ENCODE measurements around the gene GTF2F1. TPM values are rescaled to one million over a fixed set of nuclear protein-coding genes. Genes with fewer than 3 reads are reported as not detected.
"Not testable (repeated sequence)": the region's sequence is repeated elsewhere in the genome, so short reads cannot be mapped to it uniquely, and the experiment has no call there.

The GTF2F1 gene
- total RNA-seq, 1 donor from 2014 or later, result 62.9 TPM

DNA sequence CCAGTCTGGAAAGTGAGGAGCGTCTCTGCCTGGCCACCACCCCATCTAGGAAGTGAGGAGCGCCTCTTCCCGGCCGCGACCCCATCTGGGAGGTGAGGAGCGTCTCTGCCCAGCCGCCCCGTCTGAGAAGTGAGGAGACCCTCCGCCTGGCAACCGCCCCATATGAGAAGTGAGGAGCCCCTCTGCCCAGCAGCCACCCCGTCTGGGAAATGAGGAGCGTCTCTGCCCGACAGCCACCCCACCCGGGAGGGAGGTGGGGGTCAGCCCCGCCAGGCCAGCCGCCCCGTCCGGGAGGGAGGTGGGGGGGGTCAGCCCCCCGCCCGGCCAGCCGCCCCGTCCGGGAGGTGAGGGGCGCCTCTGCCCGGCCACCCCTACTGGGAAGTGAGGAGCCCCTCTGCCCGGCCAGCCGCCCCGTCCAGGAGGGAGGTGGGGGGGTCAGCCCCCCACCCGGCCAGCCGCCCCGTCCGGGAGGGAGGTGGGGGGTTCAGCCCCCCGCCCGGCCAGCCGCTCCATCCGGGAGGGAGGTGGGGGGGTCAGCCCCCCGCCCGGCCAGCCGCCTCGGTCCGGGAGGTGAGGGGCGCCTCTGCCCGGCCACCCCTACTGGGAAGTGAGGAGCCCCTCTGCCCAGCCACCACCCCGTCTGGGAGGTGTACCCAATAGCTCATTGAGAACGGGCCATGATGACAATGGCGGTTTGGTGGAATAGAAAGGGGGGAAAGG, 37.5 kb downstream of the GTF2F1 start:
- DNase-seq (ENCODE audit: low spot score); H3K9me3 Mint-ChIP-seq; H3K36me3 Mint-ChIP-seq (ENCODE audit: low read depth); H3K4me1 Mint-ChIP-seq (ENCODE audit: low read depth); H3K4me3 Mint-ChIP-seq; H3K27ac Mint-ChIP-seq; intact Hi-C loops (cut with micrococcal nuclease); H3K27me3 Mint-ChIP-seq (ENCODE audit: insufficient read depth): not testable (repeated sequence)

DNA sequence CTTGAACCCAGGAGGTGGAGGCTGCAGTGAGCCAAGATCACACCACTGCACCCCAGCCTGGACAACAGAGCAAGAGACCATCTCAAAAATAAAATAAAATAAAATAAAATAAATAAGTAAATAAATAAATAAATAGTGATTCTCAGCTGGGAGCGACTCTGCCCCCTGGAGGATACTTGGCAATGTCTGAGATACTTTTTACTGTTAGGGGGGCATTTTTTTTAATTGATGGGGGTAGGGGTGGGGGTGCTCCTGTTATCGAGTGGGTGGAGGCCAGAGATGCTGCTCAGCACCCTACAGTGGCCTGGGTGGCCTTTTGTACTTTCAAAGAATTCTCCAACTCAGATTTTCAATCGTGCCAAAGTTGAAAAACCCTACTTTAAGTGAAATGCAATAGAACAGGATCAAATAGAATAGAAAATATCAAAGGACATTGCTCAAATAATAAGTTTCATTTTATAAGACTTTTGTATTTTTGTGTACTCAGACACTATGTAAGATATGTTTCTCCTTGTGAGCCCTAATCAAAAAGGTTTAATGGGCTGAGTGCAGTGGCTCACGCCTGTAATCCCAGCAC, 38.8 kb downstream of the GTF2F1 start:
- Mint-ChIP-seq H3K4me1 (ENCODE audit: low read depth) (no peaks in the 10 kb centered on the region), H3K36me3 (ENCODE audit: low read depth) (no peaks in the 10 kb centered on the region), H3K27me3 (ENCODE audit: insufficient read depth) (no peaks in the 10 kb centered on the region), H3K9me3 (no peaks in the 10 kb centered on the region), H3K27ac (no peak overlapping the region), H3K4me3 (no peak overlapping the region)
- intact Hi-C loops (cut with micrococcal nuclease), result no loop called here
- DNase-seq (ENCODE audit: low spot score), result no peak

DNA sequence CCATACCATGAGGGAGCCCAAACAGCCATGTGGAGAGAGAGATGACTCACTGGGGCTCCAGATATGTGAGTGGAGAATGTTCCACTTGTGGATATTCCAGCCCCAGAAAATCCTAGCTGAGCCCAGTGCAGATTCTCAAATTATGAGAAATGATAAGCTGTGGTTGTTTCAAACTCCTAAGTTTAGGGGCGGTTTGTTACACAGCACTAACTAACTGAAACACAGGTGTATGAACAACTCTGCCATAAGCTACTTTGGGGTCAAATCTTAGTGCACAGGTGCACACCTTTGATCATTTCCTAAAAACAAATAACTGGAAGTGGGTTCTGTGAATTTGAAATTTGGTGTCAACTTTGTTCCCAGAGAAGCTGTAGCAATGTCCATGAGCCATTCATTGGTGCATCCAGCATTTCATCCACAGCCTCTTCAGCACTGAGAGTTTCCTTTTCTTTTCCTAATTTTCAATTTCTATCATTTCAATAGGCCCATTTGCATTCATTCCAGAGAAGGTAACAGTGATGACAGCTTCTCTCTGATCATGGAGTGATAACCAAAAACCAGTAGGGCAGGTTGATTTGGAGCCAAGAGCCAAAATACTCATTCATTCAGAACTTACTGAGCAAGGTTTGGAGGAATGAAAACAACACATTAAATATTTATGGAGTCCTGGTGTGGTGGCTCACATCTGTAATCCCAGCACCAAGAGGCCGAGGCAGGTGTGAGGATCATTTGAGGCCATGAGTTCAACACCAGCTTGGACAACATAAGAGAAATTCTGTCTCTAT, 40.4 kb downstream of the GTF2F1 start:
- H3K4me1 Mint-ChIP-seq (ENCODE audit: low read depth), result no peaks in the 10 kb centered on the region
- H3K36me3 Mint-ChIP-seq (ENCODE audit: low read depth), result no peaks in the 10 kb centered on the region
- H3K4me3 Mint-ChIP-seq, result no peak overlapping the region
- intact Hi-C loops (cut with micrococcal nuclease), result no loop called here
- H3K9me3 Mint-ChIP-seq, result no peaks in the 10 kb centered on the region
- H3K27ac Mint-ChIP-seq, result no peak overlapping the region
- H3K27me3 Mint-ChIP-seq (ENCODE audit: insufficient read depth), result no peaks in the 10 kb centered on the region
- DNase-seq (ENCODE audit: low spot score), result no peak

DNA sequence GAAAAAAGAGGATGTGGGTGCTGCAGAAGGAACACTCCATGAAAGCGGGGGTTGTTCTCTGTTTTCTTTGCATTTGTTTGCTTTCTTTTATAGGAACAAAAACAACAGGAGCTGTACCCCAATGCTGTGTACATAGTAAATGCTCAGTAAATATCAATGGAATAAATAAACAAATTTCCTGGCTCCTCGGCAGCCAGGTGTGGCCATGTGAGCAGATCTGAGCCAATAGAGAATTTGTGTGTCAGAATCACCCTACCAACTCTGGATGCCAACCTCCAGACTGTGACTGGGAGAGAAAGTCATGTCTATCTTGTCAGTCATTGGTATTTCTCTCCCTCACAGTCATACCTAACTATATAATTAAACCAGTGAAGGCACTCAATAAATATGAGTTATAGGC, 42.3 kb downstream of the GTF2F1 start:
- no peak overlapping the region for H3K27ac Mint-ChIP-seq
- H3K4me3 Mint-ChIP-seq, result no peak overlapping the region
- no peaks in the 10 kb centered on the region for H3K27me3 Mint-ChIP-seq (ENCODE audit: insufficient read depth)
- intact Hi-C loops (cut with micrococcal nuclease), result no loop called here
- no peaks in the 10 kb centered on the region for H3K9me3 Mint-ChIP-seq
- no peaks in the 10 kb centered on the region for H3K36me3 Mint-ChIP-seq (ENCODE audit: low read depth)
- DNase-seq (ENCODE audit: low spot score), result no peak
- H3K4me1 Mint-ChIP-seq (ENCODE audit: low read depth), result no peaks in the 10 kb centered on the region

DNA sequence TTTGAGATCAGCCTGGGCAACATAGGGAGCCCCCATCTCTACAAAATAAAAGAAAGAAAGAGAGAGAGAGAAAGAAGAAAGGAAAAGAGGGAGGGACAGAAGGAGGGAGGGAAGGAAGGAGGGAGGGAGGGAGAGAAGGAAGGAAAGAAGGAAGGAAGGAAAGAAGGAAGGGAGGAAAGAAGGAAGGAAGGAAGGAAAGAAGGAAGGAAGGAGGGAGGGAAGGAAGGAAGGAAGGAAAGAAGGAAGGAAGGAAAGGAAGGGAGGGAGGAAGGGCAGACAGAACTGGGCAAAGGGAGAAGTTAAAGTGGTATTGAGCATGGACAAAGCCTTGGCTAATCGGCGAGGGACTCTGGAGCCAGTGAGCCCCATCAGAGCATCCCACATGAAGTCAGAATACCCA, 43.7 kb downstream of the GTF2F1 start:
- H3K27ac Mint-ChIP-seq; H3K9me3 Mint-ChIP-seq; H3K36me3 Mint-ChIP-seq (ENCODE audit: low read depth); H3K4me3 Mint-ChIP-seq; DNase-seq (ENCODE audit: low spot score); H3K27me3 Mint-ChIP-seq (ENCODE audit: insufficient read depth); H3K4me1 Mint-ChIP-seq (ENCODE audit: low read depth); intact Hi-C loops (cut with micrococcal nuclease): not testable (repeated sequence)

DNA sequence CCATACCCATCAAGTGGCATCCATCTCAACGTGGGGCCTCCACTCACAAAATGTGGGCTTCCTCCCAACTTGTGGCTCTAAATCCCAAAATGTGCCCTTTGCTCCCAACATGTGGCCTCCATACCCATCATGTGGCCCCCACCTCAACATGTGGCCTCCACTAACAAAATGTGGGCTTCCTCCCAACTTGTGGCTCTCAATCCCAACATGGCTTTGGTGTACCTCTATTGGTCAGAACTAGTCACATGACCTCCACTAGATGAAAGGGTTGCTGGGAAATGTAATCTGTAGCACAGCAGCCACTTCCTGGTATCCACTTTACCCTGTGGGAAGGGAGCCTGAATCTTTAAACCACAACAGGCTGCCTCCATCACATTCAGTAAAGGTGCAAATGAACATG, 49.5 kb downstream of the GTF2F1 start:
- no peaks in the 10 kb centered on the region for H3K4me1 Mint-ChIP-seq (ENCODE audit: low read depth)
- peaks cover 5% of the 10 kb centered on the region for H3K9me3 Mint-ChIP-seq
- H3K27ac Mint-ChIP-seq, result no peak overlapping the region
- no peaks in the 10 kb centered on the region for H3K27me3 Mint-ChIP-seq (ENCODE audit: insufficient read depth)
- H3K4me3 Mint-ChIP-seq, result no peak overlapping the region
- DNase-seq (ENCODE audit: low spot score), result no peak
- H3K36me3 Mint-ChIP-seq (ENCODE audit: low read depth), result no peaks in the 10 kb centered on the region
- intact Hi-C loops (cut with micrococcal nuclease), result no loop called here

DNA sequence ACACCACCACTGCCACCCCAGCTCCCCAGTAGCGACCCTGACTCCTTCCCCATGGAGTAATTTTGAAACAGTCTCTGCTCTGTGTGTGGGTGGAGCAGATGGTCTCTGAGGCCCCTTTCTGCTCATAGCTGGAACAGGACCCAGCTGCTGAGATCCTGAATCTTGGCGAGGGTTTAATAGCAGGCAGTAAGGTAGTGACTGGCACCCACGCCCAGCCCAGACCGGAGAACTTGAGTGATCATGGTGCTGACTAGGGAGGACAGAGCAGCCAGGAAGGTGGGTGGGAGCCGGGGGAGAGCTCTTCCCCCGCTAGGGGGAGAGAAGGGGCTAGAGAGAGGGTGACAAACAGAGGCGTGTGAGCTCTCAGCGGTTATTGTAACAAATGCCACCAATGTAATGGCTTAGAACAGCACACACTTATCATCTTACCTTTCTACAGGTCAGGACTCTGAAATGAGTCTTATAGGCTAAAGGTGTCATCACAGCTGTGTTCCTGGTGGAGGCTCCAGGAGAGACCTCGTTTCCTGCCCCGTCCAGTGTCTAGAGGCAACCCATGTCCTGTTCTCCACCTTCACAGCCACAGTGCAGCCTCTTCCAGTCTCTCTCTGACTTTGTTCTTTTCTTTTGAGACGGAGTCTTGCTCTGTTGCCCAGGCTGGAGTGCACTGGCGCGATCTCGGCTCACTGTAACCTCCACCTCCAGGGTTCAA, 52.3 kb downstream of the GTF2F1 start:
- H3K36me3 Mint-ChIP-seq (ENCODE audit: low read depth), result no peaks in the 10 kb centered on the region
- no peak overlapping the region for H3K27ac Mint-ChIP-seq
- no peak overlapping the region for H3K4me3 Mint-ChIP-seq
- peaks cover 5% of the 10 kb centered on the region for H3K9me3 Mint-ChIP-seq
- no peaks in the 10 kb centered on the region for H3K4me1 Mint-ChIP-seq (ENCODE audit: low read depth)
- intact Hi-C loops (cut with micrococcal nuclease), result no loop called here
- H3K27me3 Mint-ChIP-seq (ENCODE audit: insufficient read depth), result no peaks in the 10 kb centered on the region
- DNase-seq (ENCODE audit: low spot score), result no peak

DNA sequence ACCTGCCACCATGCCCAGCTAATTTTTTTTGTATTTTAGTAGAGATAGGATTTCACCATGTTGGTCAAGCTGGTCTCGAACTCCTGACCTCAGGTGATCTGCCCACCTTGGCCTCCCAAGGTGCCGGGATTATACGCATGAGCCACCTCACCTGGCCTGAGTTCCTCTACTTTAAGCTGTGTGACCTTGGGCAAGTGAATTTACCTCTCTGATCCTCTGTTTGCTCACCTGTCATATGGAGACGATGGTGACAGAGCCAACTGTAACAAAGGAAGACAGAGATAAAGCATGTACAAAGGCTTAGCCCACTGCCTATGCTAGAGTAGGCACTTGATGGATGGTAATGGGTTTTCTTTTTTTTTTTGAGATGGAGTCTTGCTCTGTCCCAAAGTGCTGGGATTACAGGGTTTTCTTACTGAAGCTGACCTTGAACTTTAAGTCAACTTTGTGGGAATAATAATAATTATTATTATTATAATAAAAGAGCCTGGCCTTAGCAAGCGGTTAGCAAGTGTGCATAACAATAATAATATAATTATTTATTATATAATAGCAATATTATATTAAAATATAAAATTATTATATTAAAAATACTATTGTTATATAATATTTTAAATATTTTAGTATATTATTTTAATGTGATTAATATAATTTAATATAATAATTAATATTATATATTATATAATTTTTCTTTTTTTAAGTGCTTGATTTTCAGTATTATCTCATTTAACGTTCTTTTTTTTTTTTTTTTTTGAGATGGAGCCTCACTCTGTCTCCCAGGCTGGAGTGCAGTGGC, 58.3 kb downstream of the GTF2F1 start:
- Mint-ChIP-seq H3K9me3 (peaks cover 5% of the 10 kb centered on the region), H3K27ac (no peak overlapping the region), H3K4me3 (no peak overlapping the region), H3K36me3 (ENCODE audit: low read depth) (no peaks in the 10 kb centered on the region), H3K27me3 (ENCODE audit: insufficient read depth) (no peaks in the 10 kb centered on the region), H3K4me1 (ENCODE audit: low read depth) (no peaks in the 10 kb centered on the region)
- DNase-seq (ENCODE audit: low spot score), result no peak
- intact Hi-C loops (cut with micrococcal nuclease), result no loop called here

DNA sequence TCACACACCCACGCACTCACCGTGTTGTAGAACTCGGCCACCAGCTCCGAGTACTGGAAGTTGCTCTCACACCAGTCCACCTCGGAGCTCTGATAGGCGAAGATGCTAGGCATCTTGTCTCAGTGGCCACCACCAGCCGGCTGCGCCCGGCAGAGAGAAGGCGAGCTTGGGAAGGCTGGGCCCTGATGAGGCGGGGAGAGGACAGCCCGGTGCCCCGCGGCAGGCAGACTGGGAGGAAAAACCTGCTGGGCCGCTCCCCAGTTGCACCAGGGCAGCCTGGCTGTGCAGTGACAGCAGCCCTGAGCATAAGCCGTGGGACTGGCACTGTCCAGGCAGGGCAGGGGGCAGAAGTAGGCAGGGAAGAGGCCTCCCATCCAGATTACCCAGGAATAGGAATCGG, 59.5 kb downstream of the GTF2F1 start, which contains the start of gene ACER1:
ACER1 (minus strand) TSS at position 174 of the 400 bp plus-strand sequence; CDS start at position 113, 61 bp downstream.
- Mint-ChIP-seq H3K27me3 (ENCODE audit: insufficient read depth) (peaks cover 1% of the 10 kb centered on the region), H3K4me3 (no peak within 1 kb of the TSS), H3K9me3 (no peaks in the 10 kb centered on the region), H3K27ac (no peak within 1 kb of the TSS), H3K4me1 (ENCODE audit: low read depth) (no peaks in the 10 kb centered on the region), H3K36me3 (ENCODE audit: low read depth) (no peaks in the 10 kb centered on the region)
- intact Hi-C loops (cut with micrococcal nuclease), result no loop called here
- DNase-seq (ENCODE audit: low spot score), result no peak

Other genes starting within 250 kb of the GTF2F1 start
- gene MLLT1, start 113.2 kb downstream of the GTF2F1 start, total RNA-seq, result 71.6 and 77.4 TPM in 2 replicates
- gene ACER1, start 59.6 kb downstream of the GTF2F1 start, total RNA-seq, result 0.24 TPM in 1 of 2 replicates, not detected in the other
- gene CLPP, start 31.6 kb downstream of the GTF2F1 start, total RNA-seq, result 180 and 201 TPM in 2 replicates
- 24.8 and 27.1 TPM in 2 replicates for gene ALKBH7, start 20.4 kb downstream of the GTF2F1 start, total RNA-seq
- gene PSPN, start 17.2 kb downstream of the GTF2F1 start, total RNA-seq, result 1.3 and 1.6 TPM in 2 replicates
- gene KHSRP, start 31.6 kb upstream of the GTF2F1 start, total RNA-seq, result 415 and 424 TPM in 2 replicates
- 0.24 and 0.31 TPM in 2 replicates for gene SLC25A41, start 40.6 kb upstream of the GTF2F1 start, total RNA-seq
- 18.6 and 20.3 TPM in 2 replicates for gene SLC25A23, start 66.6 kb upstream of the GTF2F1 start, total RNA-seq
- gene CRB3, start 71.1 kb upstream of the GTF2F1 start, total RNA-seq, result 0.29 and 0.39 TPM in 2 replicates
- gene DENND1C, start 88.6 kb upstream of the GTF2F1 start, total RNA-seq, result 68.4 and 75.6 TPM in 2 replicates
- gene TUBB4A, start 109.1 kb upstream of the GTF2F1 start, total RNA-seq, result 2.3 and 3.0 TPM in 2 replicates
- gene TNFSF9, start 137.9 kb upstream of the GTF2F1 start, total RNA-seq, result 8.0 and 9.7 TPM in 2 replicates
- gene CD70, start 198.0 kb upstream of the GTF2F1 start, total RNA-seq, result 55.4 and 61.6 TPM in 2 replicates

Data from activated T-helper 1 cell treated with anti-CD3 and anti-CD28 coated beads, Interleukin-12 subunit alpha, Interleukin-12 subunit beta, Interleukin-2, Interleukin-4 antibody, amounts not matched to agents 30 ng/mL and 10 ng/mL and 1 ng/mL, durations not matched to agents 14 hours and 24 hours and 36 hours (primary cell).